HG03571 (cell line): Measurements from ENCODE around the gene PDIA2.
"Not testable (repeated sequence)": the region's sequence is repeated elsewhere in the genome, so short reads cannot be mapped to it uniquely, and the experiment has no call there.

Experiments
- ATAC-seq: cut with Tn5 transposase; IDR thresholded peaks from one replicate; pipeline ENCODE4 v1.9.1; 2021; ENCODE audit not compliant: unreplicated experiment

Gene PDIA2

DNA sequence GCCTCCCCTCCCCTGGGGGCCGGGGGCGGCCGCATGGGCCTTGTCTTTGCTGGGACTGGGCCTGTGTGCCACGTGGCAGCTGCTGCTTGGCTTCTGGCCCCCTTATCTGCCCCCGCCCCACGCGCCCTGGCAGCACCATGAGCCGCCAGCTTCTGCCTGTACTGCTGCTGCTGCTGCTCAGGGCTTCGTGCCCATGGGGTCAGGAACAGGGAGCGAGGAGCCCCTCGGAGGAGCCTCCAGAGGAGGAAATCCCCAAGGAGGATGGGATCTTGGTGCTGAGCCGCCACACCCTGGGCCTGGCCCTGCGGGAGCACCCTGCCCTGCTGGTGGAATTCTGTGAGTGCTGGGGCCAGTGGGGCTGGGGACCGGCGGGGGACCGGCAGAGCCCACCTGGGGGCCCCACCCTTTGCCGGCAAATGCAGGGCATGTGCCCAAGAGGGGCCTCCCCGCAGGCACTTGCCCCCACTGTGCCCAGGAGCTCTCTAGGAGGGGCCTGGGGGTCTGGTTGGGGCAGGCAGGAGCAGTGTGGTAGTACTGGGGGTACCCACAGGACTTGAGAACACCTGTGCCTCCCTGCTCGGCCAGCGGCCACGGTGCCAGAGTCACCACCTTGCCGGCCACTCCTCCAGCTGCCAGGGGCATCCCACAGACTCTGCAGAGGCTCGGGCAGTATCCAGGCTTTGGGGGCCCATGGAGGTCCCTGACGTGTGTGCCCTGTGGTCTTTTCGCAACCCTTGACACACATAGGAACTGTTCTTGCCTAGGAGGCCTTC, at the start of gene PDIA2:
Gene PDIA2, plus strand, starts transcription at position 132 of the 773 bp plus-strand sequence. Its CDS starts 6 bp downstream, at position 138.
- ATAC-seq = no peak

DNA sequence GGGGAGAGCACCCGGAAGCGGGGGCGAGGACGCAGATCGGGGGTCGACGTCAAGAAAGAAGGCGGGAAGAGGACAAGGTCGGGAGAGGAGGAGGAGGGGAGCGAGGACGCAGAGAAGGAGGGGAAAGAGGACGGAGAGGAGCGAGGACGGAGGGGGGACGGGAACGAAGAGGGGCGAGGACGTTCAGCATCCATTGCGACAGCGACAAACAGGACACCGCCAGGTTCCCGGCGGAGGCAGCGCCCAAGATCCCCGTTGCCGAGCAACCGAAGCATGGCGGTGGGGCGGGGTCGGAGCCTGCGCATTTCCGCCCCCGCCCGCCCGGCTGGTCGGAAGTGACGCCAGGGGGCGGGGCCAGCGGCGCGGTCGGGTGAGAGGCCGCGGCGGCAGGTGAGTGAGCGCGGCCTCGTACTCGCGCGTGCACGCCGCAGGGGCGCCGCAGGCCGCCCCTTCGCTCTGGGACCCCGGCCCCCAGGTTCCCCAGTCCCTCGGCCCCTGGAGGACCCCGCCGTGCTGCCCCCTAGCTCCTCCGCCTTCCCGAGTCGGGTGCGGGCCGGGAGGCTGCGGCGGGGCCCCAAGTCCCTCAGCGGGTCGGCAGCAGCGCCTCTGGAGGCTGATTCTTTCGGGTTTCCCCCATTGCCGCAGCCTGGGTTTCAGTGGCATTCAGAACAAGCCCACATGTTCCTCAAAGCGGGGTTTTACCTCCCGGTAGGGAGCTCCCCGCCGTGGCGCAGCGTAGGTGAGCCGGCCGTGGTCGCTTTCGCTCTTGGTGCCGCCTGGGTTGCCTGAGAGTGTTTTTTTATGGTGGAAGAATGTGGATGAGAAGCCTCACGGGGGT, 48.3 kb upstream of the PDIA2 start, which contains the start of gene FAM234A:
Gene FAM234A, plus strand, starts transcription at position 354 of the 838 bp plus-strand sequence. CDS start 19,593 bp downstream, outside the sequence.
- ATAC-seq = peak; percentile 82

DNA sequence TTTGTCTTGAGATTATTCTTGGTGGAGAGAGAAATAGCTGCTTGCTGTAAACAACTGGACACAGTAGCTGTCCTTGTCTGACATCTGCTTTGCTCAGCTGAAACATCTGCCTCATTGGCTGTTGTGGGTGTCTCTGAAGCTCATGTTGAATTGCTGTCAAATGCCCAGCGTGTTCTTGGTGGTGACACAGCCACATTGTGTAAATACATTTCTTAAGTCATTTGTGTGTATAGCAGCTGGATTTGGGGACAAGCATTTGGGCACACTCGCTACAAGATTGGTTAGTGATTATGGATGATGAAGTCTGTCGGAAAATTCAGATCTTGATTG, 43.1 kb upstream of the PDIA2 start:
- no peak for ATAC-seq

- ATAC-seq = no peak
Observed at GRCh38 chr16:240559-240958, 42.4 kb upstream of the PDIA2 start.

- ATAC-seq = no peak
Observed at GRCh38 chr16:242281-242680, 40.7 kb upstream of the PDIA2 start.

- no peak for ATAC-seq
Observed at GRCh38 chr16:243348-243747, 39.6 kb upstream of the PDIA2 start.

- ATAC-seq = no peak
Observed at GRCh38 chr16:245105-245504, 37.9 kb upstream of the PDIA2 start.

DNA sequence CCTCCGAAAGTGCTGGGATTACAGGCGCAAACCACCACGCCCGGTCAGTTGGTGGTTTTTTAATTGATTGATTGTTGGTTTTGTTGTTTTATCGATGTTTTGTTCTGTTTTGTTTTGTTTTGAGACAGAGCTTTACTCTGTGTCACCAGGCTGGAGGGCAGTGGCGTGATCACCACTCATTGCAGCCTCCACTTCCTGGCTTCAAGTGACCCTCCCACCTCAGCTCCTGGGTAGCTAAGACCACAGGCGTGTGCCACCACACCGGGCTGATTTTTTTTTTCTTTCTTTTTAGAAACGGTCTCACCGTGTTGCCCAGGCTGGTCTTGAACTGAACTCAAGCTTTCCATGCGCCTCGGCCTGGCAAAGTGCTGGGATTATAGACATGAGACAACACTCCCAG, 35.9 kb upstream of the PDIA2 start:
- ATAC-seq = no peak

GRCh38 chr16:249431-249830, 33.5 kb upstream of the PDIA2 start:
- no peak for ATAC-seq

- no peak for ATAC-seq
Observed at GRCh38 chr16:252366-253337, 30.3 kb upstream of the PDIA2 start.

- ATAC-seq = no peak
Observed at GRCh38 chr16:253833-254232, 29.1 kb upstream of the PDIA2 start.

DNA sequence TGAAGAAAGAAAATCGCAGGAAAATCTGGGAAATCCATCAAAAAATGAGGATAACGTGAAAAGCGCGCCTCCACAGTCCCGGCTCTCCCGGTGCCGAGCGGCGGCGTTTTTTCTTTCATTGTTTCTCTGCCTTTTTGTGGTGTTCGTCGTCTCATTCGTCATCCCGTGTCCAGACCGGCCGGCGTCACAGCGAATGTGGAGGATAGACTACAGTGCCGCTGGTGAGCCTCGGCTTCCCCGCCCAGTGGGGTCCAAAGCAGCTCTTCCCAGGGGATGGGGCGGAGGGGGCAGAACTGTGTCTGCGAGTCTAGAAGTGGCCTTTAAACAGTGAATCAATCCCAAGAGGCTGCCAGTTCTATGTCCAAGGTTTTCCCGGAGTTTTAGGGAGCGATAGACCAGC, 28.5 kb upstream of the PDIA2 start:
- no peak for ATAC-seq

GRCh38 chr16:255183-255582, 27.8 kb upstream of the PDIA2 start:
- no peak for ATAC-seq

- ATAC-seq = not testable (repeated sequence)
Observed at GRCh38 chr16:258091-258490, 24.9 kb upstream of the PDIA2 start.

GRCh38 chr16:259226-259625, 23.7 kb upstream of the PDIA2 start:
- no peak for ATAC-seq

DNA sequence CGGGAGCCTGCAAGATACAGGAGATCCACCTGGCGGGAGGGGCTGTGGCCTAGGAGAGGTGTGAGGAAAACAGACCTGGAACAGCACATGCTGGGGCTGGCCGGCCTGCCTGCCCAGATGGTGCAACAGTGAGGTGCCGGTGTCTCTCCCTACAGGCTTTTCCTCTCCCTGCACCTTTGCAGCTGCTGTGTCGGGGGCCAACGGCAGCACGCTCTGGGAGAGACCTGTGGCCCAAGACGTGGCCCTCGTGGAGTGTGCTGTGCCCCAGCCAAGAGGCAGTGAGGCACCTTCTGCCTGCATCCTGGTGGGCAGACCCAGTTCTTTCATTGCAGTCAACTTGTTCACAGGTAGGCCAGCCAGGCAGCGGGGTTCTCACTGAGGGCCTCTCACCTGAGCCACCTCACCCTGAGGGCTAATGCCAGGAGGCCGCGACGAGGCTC, 23.1 kb upstream of the PDIA2 start:
- ATAC-seq = no peak

GRCh38 chr16:260326-260725, 22.6 kb upstream of the PDIA2 start:
- ATAC-seq = no peak

GRCh38 chr16:261031-261691, 21.8 kb upstream of the PDIA2 start:
- ATAC-seq = no peak

DNA sequence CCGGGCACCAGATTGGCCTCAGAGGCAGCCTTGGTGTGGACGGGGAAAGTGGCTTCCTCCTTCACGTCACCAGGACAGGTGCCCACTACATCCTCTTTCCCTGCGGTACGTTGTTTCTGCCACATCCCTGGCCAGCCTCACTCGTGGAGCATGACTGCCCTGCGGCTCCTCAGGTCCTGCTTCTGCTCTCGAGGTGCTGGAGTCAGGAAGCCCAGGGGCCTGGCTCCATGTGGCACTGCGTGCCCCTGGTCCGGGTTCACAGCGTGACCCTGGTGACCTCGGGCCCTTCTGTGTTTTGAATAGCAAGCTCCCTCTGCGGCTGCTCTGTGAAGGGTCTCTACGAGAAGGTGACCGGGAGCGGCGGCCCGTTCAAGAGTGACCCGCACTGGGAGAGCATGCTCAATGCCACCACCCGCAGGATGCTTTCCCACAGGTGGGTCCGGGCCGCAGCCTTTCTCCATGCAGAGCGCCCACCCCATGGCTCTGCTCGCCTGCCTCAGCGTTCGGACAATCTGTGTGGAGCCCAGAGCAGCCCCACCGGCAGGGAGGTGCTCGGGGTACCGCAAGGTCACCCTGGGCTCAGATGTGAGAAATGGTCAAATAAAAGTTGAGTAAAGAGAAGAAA, 20.7 kb upstream of the PDIA2 start:
- no peak for ATAC-seq

GRCh38 chr16:263182-263774, 19.7 kb upstream of the PDIA2 start:
- ATAC-seq = no peak
